ENCODE results near the gene TUBB1.
A peak's percentile ranks its signal among the peaks of the same experiment; 100 is the strongest.
"Not testable (repeated sequence)": the region's sequence is repeated elsewhere in the genome, so short reads cannot be mapped to it uniquely, and the experiment has no call there.

TUBB1 gene

GRCh38 chr20:59006167-59006863 is 12.9 kb upstream of the TUBB1 start:
- no peak for DNase-seq (ENCODE audit: low read depth in 2 of 2)

DNA sequence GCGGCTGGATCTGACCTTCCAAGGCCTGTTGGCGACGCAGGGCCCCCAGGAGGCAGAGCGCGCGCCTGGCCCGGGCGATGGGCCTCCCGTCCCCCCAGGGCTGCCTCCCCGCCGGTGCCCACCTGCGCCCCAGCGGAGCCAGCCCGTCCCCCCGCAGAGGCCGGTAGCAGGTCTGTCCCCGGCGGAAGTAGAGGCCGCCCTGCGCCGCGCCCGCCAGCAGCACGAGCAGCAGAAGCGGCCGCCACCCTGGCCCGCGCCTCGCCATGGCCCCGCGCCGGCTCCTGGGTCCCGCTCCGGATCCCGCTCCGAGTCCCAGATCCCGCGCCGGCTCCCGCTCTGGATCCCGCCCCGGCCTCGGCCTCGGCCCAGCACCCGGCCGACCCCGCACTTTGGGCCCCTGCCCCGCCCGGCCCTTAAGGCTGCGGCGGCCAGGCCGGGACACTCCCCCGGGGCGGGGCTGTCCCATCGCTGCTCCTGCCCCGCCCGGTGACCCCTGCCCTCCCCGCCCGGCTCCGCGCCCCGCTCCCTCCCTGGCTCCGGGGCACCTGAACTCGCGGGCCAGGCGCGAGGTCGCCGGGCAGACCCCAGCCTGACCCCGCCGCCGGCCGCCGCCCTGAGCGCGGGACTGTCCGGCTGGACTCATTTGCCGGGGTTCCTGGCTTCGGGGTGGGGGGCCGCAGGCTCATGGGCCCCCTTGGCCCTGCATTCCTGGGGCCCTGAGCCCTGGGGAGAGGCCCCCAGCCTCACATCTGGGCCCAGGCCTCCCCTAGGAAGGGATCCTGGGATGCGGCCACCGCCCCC is 12.2 kb upstream of the TUBB1 start, which contains the start of gene CTSZ:
CTSZ (minus strand) TSS at position 391 of the 801 bp plus-strand sequence; CDS start at position 265, 126 bp downstream.
- peak in 1 of 2 experiments; percentile 30 for DNase-seq (ENCODE audit: low read depth in 2 of 2)

- no peak for DNase-seq (ENCODE audit: low read depth in 2 of 2)
Measured at GRCh38 chr20:59007665-59008511, 11.3 kb upstream of the TUBB1 start.

- no peak for DNase-seq (ENCODE audit: low read depth in 2 of 2)
Measured at GRCh38 chr20:59008715-59009336, 10.4 kb upstream of the TUBB1 start.

DNA sequence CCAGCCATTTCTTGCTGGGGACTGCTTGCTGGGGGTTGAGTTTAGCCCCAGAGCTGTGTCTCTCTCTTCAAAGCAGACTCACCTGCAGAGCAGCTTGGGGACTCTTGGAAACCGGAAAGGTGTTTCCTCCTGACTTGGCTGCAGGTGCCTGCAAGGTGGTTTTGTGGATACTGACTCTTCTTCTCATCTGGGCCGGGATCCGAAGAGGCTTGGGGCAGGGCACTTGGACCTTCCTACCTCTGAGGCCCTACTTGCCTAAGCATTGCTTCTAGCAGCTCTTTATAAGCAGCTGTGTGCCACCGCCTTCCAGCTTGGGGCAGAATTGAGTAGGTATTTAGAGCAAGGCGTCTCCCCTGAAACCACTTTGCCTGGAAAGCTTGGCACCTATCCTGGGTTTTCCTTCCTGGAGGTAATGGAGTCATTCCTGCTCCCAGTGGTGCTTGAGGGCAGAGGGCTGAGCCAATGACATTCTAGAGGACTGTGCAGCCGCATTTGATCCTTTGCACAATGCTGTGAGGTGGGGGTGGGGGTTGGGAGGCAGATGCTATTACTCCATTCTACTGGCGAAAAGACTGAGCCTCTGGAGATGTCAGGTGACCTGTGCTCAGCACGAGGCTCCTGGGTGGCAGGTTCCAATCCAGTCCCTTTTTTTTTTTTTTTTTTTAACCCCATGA is 8.8 kb upstream of the TUBB1 start:
- DNase-seq (ENCODE audit: low read depth in 2 of 2): no peak

DNA sequence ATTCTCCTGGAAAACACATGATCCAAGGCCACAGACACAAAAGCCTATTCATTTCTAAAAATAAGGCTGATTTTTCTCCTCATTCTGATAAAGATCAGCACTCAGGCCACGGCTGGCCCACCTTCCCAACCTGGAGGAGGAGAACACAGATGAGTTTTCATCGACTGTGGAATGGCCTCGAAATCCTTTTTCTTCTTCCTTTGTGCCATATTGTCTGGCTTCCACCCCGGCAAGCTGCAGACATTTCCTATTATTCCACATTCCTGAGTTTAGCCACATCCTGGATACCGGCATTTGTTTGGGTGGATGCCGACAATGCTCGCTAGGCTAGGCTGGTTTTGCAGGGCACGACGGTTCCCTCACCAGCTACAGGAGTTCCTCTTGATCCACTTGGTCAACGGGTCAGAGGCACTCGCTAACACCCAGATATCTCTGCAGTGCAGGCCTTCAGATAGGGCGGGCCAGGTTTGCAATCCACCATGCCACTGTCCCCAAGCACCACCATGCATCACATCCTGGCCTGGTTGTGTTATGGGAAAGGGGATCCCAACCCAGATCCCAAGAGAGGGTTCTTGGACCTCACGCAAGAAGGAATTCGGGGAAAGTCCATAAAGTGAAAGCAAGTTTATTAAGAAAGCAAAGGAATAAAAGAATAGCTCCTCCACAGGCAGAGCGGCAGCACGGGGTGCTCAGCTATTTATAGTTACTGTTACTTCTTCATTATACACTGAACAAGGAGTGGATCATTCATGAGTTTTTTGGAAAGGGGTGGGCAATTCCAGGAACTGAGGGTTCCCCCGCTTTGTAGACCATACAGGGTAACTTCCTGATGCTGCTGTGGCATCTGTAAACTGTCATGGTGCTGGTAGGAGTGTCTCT is 8.0 kb upstream of the TUBB1 start:
- DNase-seq (ENCODE audit: low read depth in 2 of 2): no peak

DNA sequence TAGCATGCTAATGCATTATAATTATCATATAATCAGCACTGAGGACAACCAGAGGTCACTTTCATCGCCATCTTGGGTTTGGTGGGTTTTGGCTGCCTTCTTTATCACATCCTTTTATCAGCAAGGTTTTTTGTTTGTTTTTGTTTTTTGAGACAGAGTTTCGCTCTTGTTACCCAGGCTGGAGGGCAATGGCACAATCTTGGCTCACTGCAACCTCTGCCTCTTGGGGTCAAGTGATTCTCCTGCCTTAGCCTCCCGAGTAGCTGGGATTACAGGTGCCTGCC is 7.4 kb upstream of the TUBB1 start:
- not testable (repeated sequence) for DNase-seq (ENCODE audit: low read depth in 2 of 2)

- no peak for DNase-seq (ENCODE audit: low read depth in 2 of 2)
Measured at GRCh38 chr20:59013031-59013951, 5.9 kb upstream of the TUBB1 start.

DNA sequence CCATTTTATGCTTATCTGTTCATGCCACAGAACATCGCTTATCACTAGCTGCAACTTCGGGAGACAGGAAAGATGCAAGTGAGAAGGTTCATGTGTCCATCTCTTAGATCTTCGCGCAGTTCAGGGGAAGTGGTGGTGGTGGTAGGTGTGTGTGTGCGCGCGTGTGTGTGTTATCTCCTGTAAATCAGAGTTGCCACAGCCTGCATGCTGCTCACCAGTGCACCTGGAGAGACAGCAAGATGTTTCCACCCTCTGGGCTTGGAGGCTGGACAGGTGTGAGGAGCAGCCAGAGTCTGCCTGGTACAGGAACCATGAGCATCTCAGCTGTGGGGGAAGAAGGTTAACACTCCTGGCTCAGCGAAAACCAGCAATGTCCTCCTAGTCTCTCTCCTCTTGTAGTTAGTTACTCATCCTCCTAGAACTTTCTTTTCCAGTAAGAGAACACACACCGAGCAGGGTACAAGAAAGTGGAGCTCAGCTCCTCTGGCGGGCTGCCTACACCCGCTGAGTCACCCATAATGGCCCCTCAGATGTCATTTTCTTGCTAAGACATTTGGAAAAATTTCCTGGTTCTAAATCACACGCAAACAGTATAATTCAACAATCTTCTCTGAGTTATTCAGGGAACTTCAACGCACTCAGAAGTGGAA is 5.1 kb upstream of the TUBB1 start:
- no peak for DNase-seq (ENCODE audit: low read depth in 2 of 2)

GRCh38 chr20:59014680-59015389 is 4.4 kb upstream of the TUBB1 start:
- no peak for DNase-seq (ENCODE audit: low read depth in 2 of 2)

GRCh38 chr20:59015411-59015810 is 3.8 kb upstream of the TUBB1 start:
- no peak for DNase-seq (ENCODE audit: low read depth in 2 of 2)

GRCh38 chr20:59015812-59016711 is 3.2 kb upstream of the TUBB1 start:
- DNase-seq (ENCODE audit: low read depth in 2 of 2): no peak

DNA sequence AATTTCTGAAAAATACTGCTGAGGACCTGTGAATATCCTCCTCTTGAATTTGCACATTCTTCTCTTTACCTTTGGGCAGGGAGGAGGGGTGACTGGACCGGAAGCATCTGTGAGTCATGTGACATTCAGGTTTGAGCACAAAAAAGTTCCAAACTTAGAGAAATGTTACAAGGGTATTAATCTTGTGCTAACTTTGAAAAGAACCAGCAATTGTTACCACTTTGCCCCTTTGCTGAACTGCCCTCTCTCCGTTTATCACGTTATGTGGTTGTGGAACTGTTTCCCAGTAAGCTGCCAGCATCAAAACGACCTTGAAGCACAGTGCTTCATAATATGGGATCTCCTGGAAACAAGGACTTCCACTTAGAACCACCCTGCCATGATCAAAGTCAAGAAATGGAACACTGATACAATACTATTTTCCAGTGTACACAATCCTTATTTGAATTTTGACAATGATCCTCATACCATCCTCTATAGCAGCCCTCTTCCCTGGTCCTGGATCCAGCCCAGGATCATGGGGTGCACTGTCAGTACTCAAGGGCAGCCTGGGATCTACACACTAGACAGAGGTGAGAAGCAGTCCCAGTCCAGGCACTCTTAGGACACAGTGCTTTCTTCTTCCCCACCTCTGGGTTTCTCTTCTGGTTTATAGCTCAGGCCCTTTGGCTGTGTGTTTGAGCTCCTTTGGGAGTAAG is 2.3 kb upstream of the TUBB1 start:
- DNase-seq (ENCODE audit: low read depth in 2 of 2): no peak

GRCh38 chr20:59017493-59018231 is 1.6 kb upstream of the TUBB1 start:
- no peak for DNase-seq (ENCODE audit: low read depth in 2 of 2)

GRCh38 chr20:59018817-59019216 is 412 bp upstream of the TUBB1 start:
- DNase-seq (ENCODE audit: low read depth in 2 of 2): no peak
